ENCODE results near the gene PDE11A.

DNA sequence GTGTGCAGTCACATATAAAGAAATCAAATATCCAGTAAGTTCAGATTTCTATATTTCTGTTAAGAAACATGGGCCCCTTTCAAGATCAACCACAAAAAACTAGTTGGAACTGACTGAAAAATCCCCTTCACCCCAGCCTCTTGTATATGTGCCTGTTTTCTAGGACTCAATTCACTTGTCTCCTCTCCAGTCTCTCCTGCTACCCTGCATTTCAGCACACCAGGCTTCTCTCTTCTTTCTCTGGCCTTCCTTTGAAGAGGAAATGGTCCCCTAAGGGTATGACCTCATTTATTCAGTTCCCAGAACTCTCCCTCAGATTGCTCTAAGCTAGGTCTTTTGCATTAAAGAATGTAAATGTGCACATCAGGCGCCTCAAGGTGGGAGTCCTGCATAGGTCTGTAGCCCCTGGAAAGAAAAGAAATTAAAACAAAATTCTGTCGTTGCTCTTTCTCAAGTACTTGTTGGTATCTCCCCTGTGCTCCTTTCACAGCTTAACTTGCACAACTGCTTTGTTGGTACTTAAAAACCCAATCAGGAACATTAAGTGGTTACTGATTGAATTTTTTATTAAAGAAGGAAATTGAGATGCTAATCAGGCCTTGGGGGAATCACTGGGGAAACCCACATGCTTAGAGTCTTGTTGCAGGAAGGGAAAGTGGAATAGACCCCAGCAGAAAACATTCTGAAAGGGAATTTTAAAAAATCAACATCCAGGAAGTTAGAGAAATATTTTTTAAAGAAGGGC lies 401.6 kb downstream of the PDE11A start:
- TF ChIP-seq, protein P1, sequence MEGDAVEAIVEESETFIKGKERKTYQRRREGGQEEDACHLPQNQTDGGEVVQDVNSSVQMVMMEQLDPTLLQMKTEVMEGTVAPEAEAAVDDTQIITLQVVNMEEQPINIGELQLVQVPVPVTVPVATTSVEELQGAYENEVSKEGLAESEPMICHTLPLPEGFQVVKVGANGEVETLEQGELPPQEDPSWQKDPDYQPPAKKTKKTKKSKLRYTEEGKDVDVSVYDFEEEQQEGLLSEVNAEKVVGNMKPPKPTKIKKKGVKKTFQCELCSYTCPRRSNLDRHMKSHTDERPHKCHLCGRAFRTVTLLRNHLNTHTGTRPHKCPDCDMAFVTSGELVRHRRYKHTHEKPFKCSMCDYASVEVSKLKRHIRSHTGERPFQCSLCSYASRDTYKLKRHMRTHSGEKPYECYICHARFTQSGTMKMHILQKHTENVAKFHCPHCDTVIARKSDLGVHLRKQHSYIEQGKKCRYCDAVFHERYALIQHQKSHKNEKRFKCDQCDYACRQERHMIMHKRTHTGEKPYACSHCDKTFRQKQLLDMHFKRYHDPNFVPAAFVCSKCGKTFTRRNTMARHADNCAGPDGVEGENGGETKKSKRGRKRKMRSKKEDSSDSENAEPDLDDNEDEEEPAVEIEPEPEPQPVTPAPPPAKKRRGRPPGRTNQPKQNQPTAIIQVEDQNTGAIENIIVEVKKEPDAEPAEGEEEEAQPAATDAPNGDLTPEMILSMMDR (IDR thresholded peaks at IDR 0.05 in 8 of 11, conservative IDR thresholded peaks at IDR 0.05 in 3 of 11) = no peak
- no peak for TF ChIP-seq POLR2A (IDR thresholded peaks at IDR 0.05)
